ENCODE measurements around the gene ADRA2B.
A peak's percentile ranks its signal among the peaks of the same experiment; 100 is the strongest.
"Not testable (repeated sequence)": the region's sequence is repeated elsewhere in the genome, so short reads cannot be mapped to it uniquely, and the experiment has no call there.

Gene ADRA2B

GRCh38 chr2:96150007-96150640, 33.8 kb upstream of the ADRA2B start:
- no peak for DNase-seq (ENCODE audit: low read depth)

GRCh38 chr2:96148410-96149217, 32.2 kb upstream of the ADRA2B start:
- DNase-seq (ENCODE audit: low read depth), result peak; percentile 96

- DNase-seq (ENCODE audit: low read depth), result no peak
Observed at GRCh38 chr2:96147593-96148201, 31.3 kb upstream of the ADRA2B start.

- no peak for DNase-seq (ENCODE audit: low read depth)
Observed at GRCh38 chr2:96146881-96147592, 30.7 kb upstream of the ADRA2B start.

GRCh38 chr2:96146153-96146880, 29.9 kb upstream of the ADRA2B start:
- peak; percentile 72 for DNase-seq (ENCODE audit: low read depth)

GRCh38 chr2:96145848-96146152, 29.4 kb upstream of the ADRA2B start:
- DNase-seq (ENCODE audit: low read depth), result no peak

- peak; percentile 82 for DNase-seq (ENCODE audit: low read depth)
Observed at GRCh38 chr2:96145036-96145847, 28.9 kb upstream of the ADRA2B start, which contains the start of gene DUSP2. Gene DUSP2, minus strand, starts transcription at chr2:96145440. Its CDS starts 86 bp downstream, at chr2:96145354.

- no peak for DNase-seq (ENCODE audit: low read depth)
Observed at GRCh38 chr2:96144481-96145035, 28.2 kb upstream of the ADRA2B start.

- DNase-seq (ENCODE audit: low read depth), result no peak
Observed at GRCh38 chr2:96143848-96144480, 27.6 kb upstream of the ADRA2B start.

GRCh38 chr2:96143231-96143847, 27.0 kb upstream of the ADRA2B start:
- DNase-seq (ENCODE audit: low read depth), result no peak

GRCh38 chr2:96142217-96143113, 26.1 kb upstream of the ADRA2B start:
- peak; percentile 76 for DNase-seq (ENCODE audit: low read depth)

GRCh38 chr2:96141624-96141967, 25.2 kb upstream of the ADRA2B start:
- not testable (repeated sequence) for DNase-seq (ENCODE audit: low read depth)

- no peak for DNase-seq (ENCODE audit: low read depth)
Observed at GRCh38 chr2:96140941-96141623, 24.7 kb upstream of the ADRA2B start.

- DNase-seq (ENCODE audit: low read depth), result no peak
Observed at GRCh38 chr2:96139181-96139758, 22.9 kb upstream of the ADRA2B start.

GRCh38 chr2:96138179-96139145, 22.1 kb upstream of the ADRA2B start, which contains the start of gene ASTL:
Gene ASTL, minus strand, starts transcription at chr2:96138502. Its CDS starts 66 bp downstream, at chr2:96138436.
- no peak for DNase-seq (ENCODE audit: low read depth)
